ENCODE measurements around the gene CAPN1. TPM values are rescaled to one million over a fixed set of nuclear protein-coding genes. Genes with fewer than 3 reads are reported as not detected.

Gene CAPN1
- total RNA-seq, 1 donor from 2014 or later, result 239 TPM

DNA sequence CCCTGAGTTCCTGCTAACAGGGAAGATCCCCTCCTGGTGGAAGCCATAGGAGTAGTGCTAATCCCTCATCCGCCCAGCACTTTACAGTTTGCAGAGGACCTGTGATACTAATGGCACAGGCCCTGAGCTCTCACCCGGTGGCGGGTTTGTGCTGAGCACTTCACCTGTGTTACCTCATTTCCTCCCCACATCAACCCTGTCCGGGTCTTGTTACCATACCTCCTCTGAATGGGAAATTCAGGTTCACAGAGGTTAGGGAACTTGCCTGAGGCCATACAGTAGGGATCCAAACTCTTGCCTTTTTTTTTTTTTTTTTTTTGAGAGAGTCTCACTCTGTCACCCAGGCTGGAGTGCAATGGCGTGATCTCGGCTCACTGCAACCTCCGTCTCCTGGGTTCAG, 25.2 kb downstream of the CAPN1 start:
- H3K4me1 Mint-ChIP-seq (ENCODE audit: low read depth), result no peaks in the 10 kb centered on the region
- DNase-seq (ENCODE audit: low spot score, unreplicated experiment), result no peak
- H3K27me3 Mint-ChIP-seq, result no peaks in the 10 kb centered on the region
- no peak overlapping the region for H3K27ac Mint-ChIP-seq
- no peaks in the 10 kb centered on the region for H3K9me3 Mint-ChIP-seq (ENCODE audit: low read depth)
- TF ChIP-seq, protein P1, sequence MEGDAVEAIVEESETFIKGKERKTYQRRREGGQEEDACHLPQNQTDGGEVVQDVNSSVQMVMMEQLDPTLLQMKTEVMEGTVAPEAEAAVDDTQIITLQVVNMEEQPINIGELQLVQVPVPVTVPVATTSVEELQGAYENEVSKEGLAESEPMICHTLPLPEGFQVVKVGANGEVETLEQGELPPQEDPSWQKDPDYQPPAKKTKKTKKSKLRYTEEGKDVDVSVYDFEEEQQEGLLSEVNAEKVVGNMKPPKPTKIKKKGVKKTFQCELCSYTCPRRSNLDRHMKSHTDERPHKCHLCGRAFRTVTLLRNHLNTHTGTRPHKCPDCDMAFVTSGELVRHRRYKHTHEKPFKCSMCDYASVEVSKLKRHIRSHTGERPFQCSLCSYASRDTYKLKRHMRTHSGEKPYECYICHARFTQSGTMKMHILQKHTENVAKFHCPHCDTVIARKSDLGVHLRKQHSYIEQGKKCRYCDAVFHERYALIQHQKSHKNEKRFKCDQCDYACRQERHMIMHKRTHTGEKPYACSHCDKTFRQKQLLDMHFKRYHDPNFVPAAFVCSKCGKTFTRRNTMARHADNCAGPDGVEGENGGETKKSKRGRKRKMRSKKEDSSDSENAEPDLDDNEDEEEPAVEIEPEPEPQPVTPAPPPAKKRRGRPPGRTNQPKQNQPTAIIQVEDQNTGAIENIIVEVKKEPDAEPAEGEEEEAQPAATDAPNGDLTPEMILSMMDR (IDR thresholded peaks at IDR 0.05; ENCODE audit: unreplicated experiment), result no peak
- H3K4me3 Mint-ChIP-seq (ENCODE audit: low read depth), result no peak overlapping the region
- H3K36me3 Mint-ChIP-seq (ENCODE audit: insufficient read depth), result peaks cover 20% of the 10 kb centered on the region

DNA sequence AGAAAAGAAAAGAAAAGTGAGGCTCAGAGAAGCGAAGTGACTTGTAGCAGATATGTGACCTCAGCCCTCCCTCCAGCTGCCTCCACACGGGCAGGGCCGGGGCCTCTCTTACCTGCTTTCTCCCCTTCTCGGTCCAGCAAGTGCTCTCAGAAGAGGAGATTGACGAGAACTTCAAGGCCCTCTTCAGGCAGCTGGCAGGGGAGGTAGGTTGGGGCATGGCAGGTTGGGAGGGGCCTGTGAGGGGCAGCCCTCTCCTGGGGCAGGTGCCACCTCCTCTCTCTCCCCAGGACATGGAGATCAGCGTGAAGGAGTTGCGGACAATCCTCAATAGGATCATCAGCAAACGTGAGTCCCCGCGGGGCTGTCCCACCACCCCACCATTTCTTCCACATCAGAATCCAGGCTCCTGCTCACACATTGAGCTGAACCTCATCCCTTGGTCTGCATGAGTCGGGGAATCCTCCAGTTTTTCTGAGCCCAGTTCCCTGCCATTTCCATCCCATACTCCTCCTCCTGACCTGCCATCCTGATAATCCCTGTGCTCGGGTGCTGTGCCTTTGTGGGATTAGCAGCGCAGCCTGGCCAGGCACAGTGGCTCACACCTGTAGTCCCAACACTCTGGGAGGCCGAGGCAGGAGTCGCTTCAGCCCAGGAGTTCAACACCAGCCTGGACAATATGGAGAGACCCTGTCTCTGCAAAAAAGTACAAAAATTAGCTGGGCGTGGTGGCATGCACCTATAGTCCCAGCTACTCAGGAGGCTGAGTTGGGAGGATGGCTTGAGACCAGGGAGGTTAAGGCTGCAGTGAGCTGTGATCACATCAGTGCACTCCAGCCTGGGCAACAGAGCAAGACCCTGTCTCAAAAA, 26.4 kb downstream of the CAPN1 start:
- TF ChIP-seq, protein P1 (IDR thresholded peaks at IDR 0.05; ENCODE audit: unreplicated experiment), result no peak
- Mint-ChIP-seq H3K4me1 (ENCODE audit: low read depth) (peaks cover 5% of the 10 kb centered on the region), H3K27ac (no peak overlapping the region), H3K36me3 (ENCODE audit: insufficient read depth) (peaks cover 21% of the 10 kb centered on the region), H3K4me3 (ENCODE audit: low read depth) (no peak overlapping the region), H3K9me3 (ENCODE audit: low read depth) (no peaks in the 10 kb centered on the region), H3K27me3 (no peaks in the 10 kb centered on the region)
- DNase-seq (ENCODE audit: low spot score, unreplicated experiment), result no peak

DNA sequence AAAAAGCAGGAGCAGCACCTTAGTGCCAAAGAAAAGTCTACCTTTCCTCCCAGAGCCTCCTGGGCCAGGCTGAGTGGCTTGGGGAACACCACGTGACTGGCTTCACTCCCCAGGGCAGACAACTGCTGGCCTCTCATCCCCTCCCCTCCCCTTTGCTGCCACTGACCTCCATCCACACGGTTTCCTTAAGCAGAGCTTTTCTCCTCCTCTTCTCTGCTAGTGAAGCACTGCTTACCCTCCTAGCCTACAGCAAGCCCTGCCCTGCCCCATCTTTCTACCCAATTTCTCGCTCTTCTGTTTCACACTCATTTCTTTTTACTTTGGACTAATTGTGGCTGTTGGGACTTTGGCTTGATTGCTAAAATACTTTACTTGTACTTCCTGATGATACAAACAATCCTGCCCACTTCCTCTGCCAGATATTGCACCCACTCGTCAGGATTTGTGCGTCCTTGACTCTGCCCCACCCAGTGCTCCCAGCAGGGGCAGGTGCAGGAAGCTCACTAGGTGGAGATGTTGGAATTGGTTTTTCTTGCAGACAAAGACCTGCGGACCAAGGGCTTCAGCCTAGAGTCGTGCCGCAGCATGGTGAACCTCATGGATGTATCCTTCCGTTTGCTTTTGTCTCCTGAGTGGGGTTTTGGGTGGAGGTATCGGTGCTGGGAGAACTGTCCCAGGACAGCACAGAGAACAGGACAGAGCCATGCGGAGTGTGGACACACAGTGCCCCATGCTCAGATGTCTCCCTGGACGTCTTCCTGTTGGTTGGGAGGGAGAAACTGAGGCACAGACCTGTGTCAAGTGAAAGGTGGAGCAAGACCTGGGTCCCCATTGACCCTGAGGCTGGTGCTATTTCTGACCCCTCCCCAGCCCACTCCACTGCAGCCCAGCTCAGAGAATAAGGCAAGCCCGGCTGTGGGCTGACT, 27.3 kb downstream of the CAPN1 start:
- peaks cover 8% of the 10 kb centered on the region for H3K4me1 Mint-ChIP-seq (ENCODE audit: low read depth)
- H3K27me3 Mint-ChIP-seq, result no peaks in the 10 kb centered on the region
- no peaks in the 10 kb centered on the region for H3K9me3 Mint-ChIP-seq (ENCODE audit: low read depth)
- H3K4me3 Mint-ChIP-seq (ENCODE audit: low read depth), result no peak overlapping the region
- TF ChIP-seq, protein P1 (IDR thresholded peaks at IDR 0.05; ENCODE audit: unreplicated experiment), result no peak
- peaks cover 19% of the 10 kb centered on the region for H3K36me3 Mint-ChIP-seq (ENCODE audit: insufficient read depth)
- peak overlapping the region; percentile 49 for H3K27ac Mint-ChIP-seq
- no peak for DNase-seq (ENCODE audit: low spot score, unreplicated experiment)

DNA sequence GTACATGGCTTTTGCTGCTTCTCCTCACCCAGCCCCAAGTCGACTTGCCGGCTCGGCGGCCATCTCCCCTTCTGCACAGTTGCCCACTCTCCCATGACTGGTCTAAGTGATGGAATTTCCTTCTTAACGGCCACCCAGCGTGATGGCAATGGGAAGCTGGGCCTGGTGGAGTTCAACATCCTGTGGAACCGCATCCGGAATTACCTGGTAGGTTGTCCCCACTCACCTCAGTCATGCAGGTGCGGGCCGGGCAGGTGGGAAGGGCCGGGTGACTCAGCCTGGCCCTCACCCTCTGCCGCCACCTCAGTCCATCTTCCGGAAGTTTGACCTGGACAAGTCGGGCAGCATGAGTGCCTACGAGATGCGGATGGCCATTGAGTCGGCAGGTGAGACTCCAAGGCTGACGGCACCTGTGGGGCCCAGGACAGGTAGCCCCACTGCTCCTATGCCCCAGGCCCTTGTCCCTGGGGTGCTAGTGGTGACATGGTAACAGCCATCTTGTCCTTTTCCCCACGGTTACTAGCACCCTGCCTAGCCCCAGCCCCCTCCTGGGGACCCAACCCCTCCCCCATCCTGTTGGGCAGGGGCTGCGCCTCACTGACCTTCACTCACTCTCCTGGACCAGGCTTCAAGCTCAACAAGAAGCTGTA, 28.1 kb downstream of the CAPN1 start:
- Mint-ChIP-seq H3K4me3 (ENCODE audit: low read depth) (no peak overlapping the region), H3K27me3 (no peaks in the 10 kb centered on the region), H3K36me3 (ENCODE audit: insufficient read depth) (peaks cover 14% of the 10 kb centered on the region), H3K4me1 (ENCODE audit: low read depth) (peaks cover 8% of the 10 kb centered on the region), H3K9me3 (ENCODE audit: low read depth) (no peaks in the 10 kb centered on the region), H3K27ac (no peak overlapping the region)
- no peak for DNase-seq (ENCODE audit: low spot score, unreplicated experiment)
- TF ChIP-seq, protein P1 (IDR thresholded peaks at IDR 0.05; ENCODE audit: unreplicated experiment), result no peak

DNA sequence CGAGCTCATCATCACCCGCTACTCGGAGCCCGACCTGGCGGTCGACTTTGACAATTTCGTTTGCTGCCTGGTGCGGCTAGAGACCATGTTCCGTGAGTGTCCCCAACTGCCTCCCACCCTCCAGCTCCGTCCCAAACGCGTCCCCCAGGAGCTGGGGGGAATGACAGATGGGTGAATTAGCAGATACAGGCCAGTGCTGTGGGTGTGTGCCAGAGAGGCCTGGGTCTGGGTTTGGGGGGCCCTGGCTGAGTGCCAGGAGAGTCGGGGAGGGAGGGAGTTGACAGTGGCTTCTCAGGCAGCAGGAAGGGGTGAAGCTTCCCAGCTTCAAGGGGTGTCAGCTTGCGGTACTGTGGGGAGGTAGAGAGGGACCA, 28.6 kb downstream of the CAPN1 start:
- Mint-ChIP-seq H3K4me3 (ENCODE audit: low read depth) (no peak overlapping the region), H3K27ac (no peak overlapping the region), H3K36me3 (ENCODE audit: insufficient read depth) (peaks cover 14% of the 10 kb centered on the region), H3K4me1 (ENCODE audit: low read depth) (peaks cover 8% of the 10 kb centered on the region), H3K9me3 (ENCODE audit: low read depth) (no peaks in the 10 kb centered on the region), H3K27me3 (no peaks in the 10 kb centered on the region)
- TF ChIP-seq, protein P1 (IDR thresholded peaks at IDR 0.05; ENCODE audit: unreplicated experiment), result no peak
- DNase-seq (ENCODE audit: low spot score, unreplicated experiment), result no peak

All from progenitor cell of endocrine pancreas (in vitro differentiated cells).